Measurements from ENCODE around the gene HS3ST3A1.

HS3ST3A1 gene

DNA sequence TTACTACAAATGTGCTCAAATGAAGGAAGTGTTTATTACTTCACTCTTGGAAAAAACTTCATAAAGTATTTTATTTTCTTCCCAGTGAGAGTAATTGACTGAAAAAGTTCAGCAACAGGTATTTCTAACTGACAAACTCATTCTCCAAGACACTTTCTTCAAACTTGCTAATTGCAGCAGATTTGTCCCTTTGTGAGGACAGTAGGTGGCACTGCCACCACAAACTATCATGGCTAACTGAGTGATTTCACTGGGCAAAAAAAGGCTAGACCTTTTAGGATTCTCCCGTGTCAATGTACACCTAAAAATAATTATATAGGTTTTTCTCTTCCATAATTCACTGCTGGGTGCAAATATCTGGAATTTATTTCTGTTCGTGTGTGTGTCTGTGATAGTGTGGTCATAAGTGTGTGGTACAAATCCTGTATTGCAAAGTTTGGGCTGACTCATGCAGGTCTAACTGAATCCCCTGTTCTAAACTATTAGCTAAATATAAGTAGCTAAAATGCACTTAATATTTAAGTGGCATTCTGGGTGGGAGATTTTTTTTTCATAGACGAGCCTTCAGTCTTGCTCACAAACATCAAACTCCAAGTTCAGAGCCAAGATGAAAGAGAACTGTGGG is 3.9 kb downstream of the HS3ST3A1 start:
- peak; percentile 63 for DNase-seq

DNA sequence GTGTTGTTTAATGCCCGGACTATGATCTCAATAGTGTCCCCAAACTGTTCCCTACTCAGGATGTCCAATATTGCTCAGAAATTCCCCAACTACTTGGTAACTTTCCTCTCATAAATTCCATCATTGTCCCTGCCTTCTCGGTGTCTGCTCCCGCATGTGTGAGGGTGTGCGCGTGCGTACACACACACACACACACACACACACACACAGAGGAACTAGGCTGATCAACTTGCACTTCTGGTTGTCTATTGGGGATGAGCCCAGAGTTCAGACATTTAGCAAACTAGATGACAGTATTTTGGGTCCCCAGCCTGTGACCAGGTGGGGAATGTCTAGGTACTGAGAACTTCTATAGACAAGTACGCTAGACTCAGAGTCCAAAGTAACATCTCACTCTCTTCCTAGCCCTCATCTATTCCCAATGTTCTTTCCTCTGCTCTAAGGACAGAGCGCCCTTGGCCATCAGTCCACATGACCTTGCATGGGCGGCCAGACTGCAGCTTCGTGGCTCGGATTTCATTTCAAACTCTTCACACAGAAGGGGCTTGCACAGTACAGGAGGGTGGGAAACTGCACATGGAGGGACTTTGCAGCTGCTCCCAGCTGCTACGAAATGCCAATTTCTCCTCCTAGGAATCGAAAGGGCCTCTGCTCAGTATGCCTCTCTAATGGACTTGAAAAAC is 5.3 kb downstream of the HS3ST3A1 start:
- DNase-seq, result no peak

DNA sequence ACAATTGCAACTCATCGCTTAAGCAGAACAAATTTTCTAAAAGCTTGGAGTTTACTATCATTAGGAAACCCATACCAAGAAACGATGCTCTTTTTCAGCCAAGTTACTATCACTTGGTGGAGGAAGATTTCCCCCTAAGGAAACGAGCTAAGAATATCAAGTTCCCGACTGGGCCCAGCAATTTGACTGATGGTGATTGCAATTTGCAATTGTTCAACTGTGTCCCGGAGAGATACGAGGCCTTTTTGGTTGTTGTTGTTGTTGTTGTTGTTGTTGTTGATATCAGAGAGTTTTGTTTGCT is 6.2 kb downstream of the HS3ST3A1 start:
- DNase-seq, result no peak

DNA sequence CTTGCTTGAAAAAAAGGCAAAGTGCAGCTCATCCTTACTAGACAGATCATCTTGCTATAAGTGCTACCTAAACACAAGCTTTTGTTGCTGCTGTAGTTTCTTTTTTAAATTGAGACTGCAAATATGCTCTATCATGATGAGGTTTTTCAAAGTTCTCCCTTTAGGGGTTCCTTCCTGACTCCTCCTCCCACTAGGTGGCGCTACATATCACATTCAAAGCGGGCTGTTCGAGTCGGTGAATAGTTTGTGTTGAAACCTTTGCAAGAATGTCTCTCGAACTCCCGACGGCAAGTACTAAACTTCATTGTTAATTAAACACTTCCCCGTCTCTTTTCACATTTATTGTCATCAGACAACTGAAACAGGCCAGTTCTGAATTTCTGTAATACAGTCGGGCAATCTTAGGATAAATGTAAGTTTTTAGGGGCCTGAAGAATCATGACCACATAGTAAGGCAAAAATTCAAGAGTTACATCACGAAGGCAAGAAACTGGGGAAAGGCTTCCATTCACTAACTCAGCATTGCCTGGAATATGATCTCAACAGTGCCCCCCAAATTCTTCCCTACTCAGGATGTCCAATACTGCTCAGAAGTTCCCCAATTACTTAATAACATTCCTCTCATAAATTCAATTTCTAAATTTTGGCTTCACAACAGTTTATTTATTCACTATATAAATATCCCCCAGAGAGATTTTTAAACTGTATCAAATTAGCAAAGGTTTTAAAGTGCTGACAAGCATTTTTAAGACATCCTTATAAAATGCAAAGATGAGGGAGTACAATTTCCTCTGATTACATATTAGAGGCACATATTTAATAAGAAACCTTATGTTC is 6.7 kb downstream of the HS3ST3A1 start:
- DNase-seq, result peak; percentile 83

DNA sequence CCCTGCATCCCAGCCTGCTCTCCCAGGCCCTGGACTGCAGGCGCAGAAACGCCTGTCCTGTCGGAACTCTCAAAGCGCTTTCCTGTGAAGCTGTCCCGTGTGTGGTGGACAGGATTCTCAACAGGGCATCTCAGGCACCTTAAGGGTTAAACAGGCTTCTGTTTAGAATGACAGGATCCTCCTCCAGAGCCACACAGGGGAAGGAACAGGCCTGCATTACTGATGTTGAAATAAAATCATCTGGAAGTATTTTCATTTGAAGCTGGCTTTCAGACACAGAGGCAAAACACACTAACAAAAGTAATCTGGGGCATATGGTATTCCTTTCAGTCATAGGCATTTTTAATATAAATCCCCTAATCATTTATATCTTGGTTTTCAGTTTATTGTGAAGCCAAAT is 7.4 kb downstream of the HS3ST3A1 start:
- no peak for DNase-seq

DNA sequence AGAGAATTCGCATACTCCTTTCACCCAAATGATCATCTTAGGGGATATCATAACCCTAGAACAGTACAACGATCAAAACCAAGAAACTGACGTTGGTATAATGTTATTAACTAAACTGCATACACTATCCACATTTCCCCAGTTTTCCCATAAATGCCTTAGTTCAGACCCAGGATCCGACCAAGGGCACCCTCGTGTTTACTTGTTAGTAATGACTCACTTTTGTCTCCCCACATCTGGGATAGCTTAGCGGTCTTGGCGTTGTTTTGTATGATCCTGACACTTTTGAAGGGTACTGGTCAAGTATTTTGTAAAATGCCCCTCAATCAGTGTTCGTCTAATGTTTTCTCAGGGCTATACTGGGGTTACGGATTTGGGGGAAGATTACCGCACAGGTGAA is 8.0 kb downstream of the HS3ST3A1 start:
- no peak for DNase-seq

GRCh38 chr17:13593021-13593751 is 8.5 kb downstream of the HS3ST3A1 start:
- DNase-seq, result no peak

DNA sequence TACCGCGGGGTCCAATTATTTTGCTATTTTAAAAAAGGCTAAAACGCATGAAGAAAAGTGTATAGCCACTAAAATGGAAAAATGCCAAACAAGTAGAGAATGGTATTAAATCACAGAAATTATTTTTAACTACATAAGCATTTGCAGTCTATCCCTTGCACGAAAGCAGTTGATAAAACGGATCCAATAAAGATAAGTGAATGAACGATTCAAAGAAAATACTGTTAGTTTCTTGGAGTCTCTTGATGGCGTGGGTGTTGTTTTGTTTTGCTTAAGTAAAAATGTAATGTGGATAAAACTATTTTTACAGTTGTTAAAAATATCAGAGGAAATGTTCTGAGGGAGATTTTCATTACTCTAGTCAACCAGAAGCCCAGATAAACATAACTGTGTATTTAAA is 9.3 kb downstream of the HS3ST3A1 start:
- no peak for DNase-seq

DNA sequence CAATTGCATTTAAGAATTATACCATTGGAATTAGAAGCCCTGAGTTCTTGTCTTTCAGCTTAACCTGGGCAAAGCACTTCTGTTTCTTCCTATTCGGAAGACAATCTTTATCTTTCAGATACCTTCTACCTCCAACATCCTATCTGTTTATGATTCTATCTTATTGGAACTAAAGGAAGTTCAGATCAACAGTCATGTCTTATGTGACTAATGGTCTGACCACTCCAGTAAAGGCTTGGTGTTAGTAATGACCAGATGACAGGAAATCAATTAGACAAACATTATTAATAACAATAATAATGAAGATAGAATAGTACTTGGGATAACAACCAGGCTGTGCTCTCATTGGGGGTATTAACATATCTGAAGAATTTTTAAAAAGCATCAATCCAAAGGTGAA is 11.3 kb downstream of the HS3ST3A1 start:
- DNase-seq, result no peak

GRCh38 chr17:13589658-13590057 is 12.1 kb downstream of the HS3ST3A1 start:
- DNase-seq, result no peak

GRCh38 chr17:13587487-13588338 is 14.0 kb downstream of the HS3ST3A1 start:
- DNase-seq, result no peak

- no peak for DNase-seq
Measured at GRCh38 chr17:13584701-13585080, 17.0 kb downstream of the HS3ST3A1 start.

DNA sequence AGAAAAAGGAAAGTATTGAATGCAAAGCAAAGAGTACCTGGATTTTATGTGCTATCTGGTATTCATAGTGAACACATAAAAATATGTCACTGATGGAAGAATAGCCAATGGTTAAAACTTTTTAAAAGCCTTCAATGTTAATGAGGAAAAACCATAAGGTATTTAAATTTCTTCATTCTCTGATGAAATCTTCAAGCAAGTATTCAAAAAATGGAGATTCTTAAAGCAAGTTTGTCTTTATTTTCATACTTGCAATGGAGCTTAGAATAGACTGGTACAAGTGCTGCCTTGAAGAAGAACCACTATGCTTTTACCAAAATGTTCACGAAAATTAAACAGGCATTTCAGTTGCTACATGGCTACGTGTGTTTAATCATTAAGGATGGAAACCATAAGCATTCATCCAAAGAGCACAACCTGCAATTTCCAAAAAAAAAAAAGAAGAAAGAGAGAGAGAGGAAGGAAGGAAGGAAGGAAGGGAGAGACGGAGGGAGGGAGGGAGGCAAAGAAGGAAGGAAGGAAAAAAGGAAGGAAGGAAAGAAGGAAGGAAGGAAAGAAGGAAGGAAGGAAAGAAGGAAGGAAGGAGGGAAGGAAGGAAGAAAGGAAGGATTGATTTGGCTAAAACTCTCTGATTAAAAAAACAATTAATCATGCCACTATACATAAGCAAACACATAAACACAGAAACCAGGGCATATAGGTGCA is 17.6 kb downstream of the HS3ST3A1 start:
- no peak for DNase-seq

DNA sequence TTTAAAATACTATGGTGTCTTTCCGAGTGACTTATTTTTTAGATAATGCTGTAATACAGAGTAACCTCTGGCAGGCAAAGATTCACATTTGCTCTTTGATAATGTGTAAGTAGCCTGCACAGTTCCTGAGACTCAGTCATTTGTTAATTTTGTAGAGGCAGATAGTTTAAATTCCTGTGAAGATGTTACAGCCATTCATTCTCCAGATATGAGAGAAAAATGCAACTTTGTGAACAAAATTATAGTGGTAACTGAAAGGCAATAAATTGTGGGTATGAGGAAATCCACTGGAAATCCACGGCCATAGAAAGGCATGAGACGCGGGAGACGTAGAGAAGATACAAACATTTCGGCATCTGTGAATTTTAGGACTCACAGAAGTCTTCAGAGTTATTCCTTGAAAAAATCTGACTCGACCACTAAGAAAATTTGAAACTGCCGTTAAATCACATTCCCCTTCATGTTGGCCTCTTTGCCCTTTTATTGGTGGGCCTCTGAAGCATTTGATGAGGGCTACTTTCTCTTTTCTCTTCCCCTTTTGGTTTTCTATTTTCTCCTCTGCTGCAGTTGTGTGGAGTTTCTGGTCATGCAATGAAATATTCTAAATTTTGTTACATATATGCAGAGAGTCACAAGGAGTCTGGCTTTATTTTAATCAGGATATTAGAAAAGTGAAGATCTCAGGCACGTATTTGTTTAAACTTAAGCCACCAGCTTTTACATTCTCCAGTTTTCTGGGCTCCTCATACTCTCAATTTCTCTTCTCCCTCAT is 18.8 kb downstream of the HS3ST3A1 start:
- no peak for DNase-seq

DNA sequence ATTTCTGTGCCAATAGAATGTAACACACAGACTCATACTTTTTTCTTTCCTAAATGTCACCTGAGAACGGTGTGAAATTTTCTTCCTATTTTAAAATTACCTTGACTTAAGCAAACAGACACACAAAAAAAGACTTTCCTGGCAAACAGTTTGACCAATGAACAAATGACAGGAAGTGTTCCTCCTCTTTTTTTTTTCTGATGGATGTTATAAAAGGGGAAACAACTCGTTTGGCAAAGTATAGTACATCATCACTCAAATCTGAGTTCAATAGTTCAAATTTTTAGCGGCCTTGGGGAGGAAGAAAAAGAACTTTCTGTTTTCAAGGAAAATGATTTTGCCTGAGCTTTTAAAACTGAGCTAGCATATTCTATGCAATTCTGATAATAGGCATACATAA is 19.8 kb downstream of the HS3ST3A1 start:
- no peak for DNase-seq

DNA sequence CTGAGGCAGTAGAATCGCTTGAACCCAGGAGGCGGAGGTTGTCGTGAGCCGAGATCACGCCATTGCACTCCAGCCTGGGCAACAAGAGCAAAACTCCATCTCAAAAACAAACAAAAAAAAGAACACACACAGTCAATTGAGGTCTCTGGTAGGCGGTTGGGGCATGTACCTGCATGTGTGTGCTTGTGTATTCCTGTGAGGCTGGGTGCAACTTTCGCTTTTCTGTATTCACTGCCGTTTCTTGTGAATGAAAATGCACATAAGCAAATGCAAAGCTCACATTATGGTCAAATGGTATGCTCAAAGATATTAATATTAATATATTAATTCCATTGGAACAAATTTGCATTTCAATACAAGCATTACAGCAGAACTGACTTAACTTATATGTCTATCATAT is 20.9 kb downstream of the HS3ST3A1 start:
- DNase-seq, result no peak

DNA sequence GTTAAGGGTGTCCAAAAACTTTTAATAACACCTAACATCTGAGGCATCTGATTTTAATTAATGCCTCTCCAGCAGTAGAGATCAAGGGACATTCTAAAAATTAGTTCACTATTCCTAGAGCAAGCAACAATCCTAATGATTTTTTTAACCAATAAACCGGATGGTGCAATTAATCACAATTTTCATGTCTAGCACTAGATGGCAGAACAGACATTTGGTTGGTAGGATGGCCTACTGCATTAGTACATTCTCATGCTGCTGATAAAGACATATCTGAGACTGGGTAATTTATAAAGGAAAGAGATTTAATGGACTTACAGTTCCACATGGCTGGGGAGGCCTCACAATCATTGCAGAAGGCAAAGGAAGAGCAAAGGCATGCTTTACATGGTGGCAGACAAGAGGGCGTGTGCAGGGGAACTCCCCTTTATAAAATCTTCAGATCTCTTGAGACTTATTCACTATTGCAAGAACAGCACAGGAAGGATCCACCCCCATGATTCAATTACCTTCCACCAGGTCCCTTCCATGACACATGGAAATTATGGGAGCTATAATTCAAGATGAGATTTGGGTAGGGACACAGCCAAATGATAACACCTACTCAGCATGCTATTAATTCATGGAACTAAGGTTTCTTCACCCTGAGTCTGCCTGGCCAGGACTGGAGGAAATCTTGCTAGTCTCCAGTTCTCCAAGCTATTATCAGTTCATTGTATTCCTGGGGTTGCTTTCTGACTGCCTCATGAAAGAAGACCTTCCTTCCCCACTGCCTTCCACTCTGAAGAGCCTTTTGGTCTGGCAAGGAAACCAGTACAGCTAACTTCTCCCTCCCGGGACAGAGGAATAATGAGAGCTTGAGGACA is 24.8 kb downstream of the HS3ST3A1 start:
- DNase-seq, result no peak

- no peak for DNase-seq
Measured at GRCh38 chr17:13575922-13576419, 25.8 kb downstream of the HS3ST3A1 start.

GRCh38 chr17:13575466-13575865 is 26.3 kb downstream of the HS3ST3A1 start:
- DNase-seq, result no peak

GRCh38 chr17:13572581-13572980 is 29.1 kb downstream of the HS3ST3A1 start:
- DNase-seq, result no peak

Measured in CD4-positive, alpha-beta T cell treated with Interleukin-10 for 1 hour (primary cell).